AG09319 (cell line): ENCODE measurements around the gene KIF26B.

Experiments used
- DNase-seq: peaks from one replicate; pipeline ENCODE4 v3.0.0-alpha.2; 2010; ENCODE audit warnings: low read depth; ENCODE audit errors: extremely low read depth
- TF ChIP-seq, protein P1 (sequence below): IDR thresholded peaks from 2 replicates; pipeline ENCODE4 v1.5.1; 2011; ENCODE audit warnings: low read depth, mild to moderate bottlenecking, inconsistent platforms, low read length, moderate library complexity

KIF26B gene

DNA sequence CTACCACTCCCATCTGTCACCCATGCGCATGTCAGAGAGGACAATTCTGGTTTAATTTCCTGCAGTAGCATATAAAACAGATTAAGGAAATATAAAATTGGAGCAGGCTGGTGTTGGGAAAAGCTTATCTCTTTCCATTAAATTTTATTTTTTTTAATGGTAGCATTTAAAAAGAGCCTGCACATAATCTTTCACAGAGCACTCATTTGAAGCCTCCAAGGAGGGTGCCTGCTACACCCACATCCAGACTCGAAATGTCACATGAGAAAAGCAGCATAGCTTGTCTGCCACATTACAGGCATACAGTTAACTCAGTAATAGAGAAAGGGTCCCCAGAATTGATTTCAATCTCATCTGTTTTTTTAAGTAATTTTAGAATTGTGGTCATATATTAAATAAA is 599.0 kb downstream of the KIF26B start:
- TF ChIP-seq, protein P1, sequence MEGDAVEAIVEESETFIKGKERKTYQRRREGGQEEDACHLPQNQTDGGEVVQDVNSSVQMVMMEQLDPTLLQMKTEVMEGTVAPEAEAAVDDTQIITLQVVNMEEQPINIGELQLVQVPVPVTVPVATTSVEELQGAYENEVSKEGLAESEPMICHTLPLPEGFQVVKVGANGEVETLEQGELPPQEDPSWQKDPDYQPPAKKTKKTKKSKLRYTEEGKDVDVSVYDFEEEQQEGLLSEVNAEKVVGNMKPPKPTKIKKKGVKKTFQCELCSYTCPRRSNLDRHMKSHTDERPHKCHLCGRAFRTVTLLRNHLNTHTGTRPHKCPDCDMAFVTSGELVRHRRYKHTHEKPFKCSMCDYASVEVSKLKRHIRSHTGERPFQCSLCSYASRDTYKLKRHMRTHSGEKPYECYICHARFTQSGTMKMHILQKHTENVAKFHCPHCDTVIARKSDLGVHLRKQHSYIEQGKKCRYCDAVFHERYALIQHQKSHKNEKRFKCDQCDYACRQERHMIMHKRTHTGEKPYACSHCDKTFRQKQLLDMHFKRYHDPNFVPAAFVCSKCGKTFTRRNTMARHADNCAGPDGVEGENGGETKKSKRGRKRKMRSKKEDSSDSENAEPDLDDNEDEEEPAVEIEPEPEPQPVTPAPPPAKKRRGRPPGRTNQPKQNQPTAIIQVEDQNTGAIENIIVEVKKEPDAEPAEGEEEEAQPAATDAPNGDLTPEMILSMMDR = no peak
- DNase-seq = no peak

DNA sequence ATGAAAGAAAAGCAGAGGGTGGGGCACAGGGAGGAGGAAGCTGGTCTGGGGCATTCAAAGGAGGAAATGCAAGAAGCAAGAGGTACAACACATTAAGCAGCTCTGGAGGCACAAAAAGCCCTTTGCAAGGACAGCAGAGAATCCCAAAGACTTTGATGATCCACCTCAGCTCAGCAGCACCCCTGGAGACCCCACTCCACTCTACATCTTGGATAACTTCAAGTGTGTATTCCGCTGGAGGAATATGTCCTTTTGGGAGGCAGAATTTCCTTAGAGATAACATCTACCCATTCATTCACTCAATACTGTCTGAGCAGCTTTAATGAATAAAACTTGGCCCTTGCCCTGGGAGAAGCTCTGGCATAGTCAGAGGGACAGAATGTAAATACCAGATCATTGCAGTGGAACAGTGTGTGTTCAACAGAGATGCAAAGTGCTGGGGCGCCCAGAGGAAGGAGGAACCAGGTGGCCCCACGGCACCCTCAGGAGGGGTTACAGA is 599.7 kb downstream of the KIF26B start:
- TF ChIP-seq, protein P1 = no peak
- no peak for DNase-seq
